Renal cortical epithelial cell (primary cell): ENCODE results near the gene SCAMP4. TPM values are rescaled to one million over a fixed set of nuclear protein-coding genes. Genes with fewer than 3 reads are reported as not detected.
A peak's percentile ranks its signal among the peaks of the same experiment; 100 is the strongest.
"Not testable (repeated sequence)": the region's sequence is repeated elsewhere in the genome, so short reads cannot be mapped to it uniquely, and the experiment has no call there.

Experiments
- DNase-seq: peaks from one replicate; pipeline ENCODE4 v3.0.0-alpha.2; 2011; ENCODE audit warnings: low read depth
- total RNA-seq: library from RNA; depleted of rRNA; stranded (reverse); fragments of >200 nt; gene quantifications from 2 replicates; pipeline ENCODE4 v1.2.3, GENCODE V29; 2014

SCAMP4 gene
- total RNA-seq, 1 donor from 2014 or later = 135 TPM

DNA sequence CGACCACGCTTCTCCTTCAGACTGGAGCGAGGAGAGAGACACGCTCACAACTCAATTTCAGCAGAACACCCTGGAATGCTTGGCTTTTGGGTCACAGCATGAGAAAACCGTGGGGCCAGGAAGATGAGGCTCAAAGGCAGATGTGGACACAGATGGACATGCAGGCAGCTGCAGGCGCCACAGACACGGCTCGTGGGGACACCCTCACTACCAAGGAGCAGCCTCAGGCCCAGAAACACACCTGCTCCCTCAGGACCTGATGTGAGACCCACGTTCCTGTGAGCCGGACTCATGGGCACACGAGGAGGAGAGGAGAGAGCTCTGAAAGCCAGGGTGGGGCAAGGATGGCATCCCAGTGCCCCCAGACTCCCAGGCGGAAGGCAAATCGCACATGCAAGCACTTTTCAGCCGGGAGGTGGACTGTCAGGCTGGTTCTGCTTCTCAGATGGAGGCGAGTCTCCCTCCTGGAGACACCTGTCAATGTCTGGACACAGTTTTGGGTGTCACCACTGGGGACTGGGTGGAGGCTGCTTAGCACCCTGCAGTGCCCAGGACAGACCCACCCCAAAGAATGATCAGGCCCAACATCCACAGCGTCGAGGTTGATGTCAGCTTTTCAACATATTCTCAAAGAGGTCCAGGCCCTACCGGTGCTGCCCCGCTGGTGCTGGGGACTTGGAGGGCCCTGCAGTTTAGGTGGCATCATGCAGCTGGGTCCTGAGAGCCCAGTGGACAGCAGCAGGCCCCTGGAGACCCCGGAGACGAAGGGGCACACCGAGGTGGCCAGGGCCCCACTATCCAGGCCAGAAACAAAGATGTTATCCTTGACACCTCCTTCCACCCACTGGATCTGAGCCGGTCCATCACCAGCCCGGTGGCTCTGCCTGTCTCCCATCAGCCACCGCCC is 22.2 kb upstream of the SCAMP4 start:
- no peak for DNase-seq

DNA sequence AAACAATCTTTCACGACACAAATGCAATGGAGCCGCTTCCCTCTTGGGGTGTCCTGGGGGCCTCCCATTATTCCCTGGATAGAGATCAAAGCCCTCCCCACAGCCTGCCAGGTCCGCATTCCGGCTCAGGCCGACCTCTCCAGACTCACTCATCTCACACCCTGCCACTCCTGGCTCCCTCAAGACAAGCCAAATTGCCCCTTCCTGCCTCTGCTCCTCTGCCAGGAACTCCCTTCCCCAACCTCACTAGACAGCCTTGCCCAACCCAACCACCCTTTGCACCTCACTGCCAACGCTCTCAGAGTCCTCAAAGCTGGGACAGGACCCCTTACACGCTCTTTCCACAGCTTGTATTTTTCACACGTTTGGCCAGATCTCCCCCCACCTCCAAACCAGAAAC is 21.4 kb upstream of the SCAMP4 start:
- DNase-seq = no peak

DNA sequence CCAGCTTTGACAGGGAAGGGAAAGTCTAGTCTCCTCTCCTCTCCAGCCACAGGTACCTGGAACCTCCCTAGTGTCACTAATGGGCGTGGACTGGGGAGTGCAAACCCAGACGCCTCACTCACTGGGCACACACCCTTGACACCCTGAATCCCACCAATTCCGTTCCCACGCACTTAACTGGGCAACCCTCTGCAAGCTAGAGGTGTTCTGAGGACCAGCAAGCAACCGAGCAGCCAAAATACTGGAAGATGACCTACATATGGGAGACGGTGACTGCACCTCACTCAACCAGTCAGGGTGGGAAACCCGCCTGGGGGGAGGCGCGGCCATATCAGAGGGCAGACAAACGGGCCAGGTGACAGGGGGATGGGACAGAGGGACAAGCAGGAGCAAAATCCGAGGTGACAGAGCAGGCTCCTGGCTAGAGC is 20.9 kb upstream of the SCAMP4 start:
- no peak for DNase-seq

DNA sequence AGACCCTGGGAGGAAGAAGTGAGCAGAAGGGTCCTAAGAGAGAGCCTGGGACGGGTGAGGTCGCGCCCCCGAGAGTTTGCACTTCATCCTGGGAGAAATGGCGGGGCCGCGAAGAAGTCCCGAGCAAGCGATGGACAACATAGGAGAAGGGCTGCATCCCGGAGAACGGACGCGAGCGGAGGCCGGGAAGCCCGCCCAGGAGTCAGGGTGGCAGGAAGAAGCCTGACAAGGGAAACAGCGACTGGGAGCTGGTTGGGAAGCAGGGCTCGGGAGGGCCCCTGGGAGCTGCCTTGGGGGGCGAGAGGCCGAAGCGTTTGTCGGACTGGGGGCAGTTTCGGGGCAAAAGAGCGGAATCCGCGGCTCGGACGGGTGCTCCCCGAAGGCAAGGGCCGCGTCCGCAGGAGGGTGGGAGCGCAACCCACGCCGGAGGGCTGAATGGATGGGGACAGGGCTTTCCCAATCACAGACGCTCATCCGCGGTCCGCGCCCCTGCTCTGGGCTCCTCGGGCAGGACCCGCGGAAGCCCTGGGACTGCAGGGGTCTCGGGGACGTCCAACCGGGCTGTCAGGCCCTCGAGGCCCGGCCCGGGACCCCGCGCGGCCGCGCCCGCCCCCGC is 20.4 kb upstream of the SCAMP4 start:
- DNase-seq = no peak

DNA sequence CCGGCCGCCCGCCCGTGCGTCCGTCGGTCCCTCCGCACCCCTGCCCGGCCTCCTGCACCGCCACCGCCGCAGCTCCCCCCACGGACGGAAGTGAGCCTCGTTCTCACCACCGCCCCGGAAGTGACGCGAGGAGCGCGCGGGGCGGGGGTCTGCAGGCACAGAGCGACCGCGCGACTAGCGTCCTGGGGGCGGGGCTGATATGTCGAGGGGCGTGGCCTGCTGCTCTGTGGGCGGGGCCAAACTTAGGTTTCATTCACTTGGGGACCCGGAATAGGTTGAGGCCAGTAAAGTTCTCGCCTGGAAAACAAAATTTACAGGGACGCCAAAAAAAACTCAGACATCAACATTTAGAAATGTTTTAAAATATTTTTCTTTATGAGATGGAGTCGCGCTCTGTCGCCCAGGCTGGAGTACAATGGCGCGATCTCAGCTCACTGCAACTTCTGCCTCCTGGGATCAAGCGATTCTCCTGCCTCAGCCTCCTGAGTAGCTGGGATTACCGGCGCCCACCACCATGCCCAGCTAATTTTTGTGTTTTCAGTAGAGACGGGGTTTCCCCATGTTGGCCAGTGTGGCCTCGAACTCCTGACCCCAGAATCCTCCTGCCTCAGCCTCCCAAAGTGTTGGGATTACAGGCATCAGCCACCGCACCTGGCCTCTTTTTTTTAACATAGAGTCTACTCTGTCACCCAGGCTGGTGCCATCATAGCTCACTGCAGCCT is 19.6 kb upstream of the SCAMP4 start, which contains the start of gene ABHD17A:
Gene ABHD17A, minus strand, starts transcription at position 99 of the 722 bp plus-strand sequence. CDS start 3,930 bp downstream, outside the sequence.
- DNase-seq = peak; percentile 71

DNA sequence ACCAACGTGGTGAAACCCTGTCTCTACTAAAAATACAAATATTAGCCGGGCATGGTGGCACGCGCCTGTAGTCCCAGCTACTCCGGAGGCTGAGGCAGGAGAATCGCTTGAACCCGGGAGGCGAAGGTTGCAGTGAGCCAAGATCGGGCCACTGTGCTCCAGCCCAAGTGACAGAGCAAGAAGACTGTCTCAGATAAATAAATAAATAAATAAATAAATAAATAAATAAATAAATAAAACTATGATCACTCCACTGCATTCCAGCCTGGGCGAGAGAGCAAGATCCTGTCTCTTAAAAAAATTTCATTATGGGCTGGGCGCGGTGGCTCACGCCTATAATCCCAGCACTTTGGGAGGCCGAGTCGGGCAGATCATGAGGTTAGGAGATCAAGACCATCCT is 18.8 kb upstream of the SCAMP4 start:
- DNase-seq = not testable (repeated sequence)

DNA sequence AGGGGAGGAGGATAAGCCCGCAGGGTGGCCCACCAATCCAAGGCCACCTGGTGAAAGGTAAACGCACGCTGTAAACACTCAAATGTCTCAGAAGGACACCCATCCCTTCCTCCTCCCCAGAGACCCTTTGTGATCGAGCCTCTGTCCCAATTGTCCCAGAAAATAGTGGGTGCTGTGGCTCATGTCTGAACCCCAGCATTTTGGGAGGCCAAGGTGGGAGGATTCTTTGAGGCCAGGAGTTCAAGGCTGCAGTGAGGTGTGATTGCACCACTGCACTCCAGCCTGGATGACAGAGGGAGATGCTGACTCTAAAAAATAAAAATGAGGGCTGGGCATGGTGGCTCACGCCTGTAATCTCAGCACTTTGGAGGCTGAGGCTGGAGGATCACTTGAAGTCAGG is 16.8 kb upstream of the SCAMP4 start:
- no peak for DNase-seq

DNA sequence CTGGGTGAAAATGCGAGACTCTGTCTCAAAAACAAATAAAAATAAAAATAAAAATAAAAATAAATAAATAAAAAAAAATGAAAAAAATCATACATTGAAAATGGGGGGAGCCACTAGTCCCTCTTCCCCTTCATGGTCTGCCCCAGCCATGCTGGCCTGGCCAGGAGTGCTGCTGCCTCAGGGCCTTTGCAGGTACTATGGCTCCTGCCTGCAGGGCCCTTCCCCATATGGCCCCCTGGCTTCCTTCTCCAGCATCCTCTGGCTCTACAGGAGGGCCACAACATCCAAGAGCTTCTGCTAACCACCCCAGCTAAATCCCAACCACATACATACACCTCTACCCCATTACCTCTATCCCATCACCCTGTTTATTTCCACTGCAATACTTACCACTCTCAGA is 15.3 kb upstream of the SCAMP4 start:
- DNase-seq = no peak

DNA sequence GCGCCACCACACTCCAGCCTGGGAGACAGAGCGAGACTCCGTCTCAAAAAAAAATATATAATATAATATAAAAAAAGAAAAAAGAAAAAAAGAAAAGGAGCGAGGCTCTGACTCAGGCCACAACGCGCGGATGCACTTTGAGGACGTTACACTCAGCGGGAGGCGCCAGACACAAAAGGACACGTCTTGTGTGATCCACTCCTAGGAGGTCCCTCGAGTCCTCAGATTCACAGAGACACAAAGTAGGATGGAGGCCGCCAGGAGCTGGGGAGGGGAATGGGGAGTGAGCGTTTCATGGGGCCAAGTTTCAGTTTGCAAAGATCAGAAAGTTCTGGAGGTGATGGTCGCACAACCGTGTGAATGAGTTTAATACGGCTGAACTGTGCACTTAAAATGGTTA is 11.4 kb upstream of the SCAMP4 start:
- no peak for DNase-seq

DNA sequence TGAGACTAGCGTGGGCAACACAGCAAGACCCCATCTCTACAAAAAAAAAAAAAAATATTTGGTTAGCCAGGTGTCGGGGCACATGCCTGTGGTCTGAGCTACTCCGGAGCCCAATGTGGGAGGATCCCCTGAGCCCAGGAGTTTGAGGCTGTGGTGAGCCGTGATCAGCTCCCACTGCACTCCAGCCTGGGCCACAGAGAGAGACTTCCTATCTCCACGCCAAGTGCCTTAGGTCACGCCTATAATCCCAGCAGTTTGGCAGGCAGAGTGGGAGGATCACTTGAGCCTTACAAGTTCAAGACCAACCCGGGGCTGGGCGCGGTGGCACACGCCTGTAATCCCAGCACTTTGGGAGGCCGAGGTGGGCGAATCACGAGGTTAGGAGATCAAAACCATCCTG is 8.7 kb upstream of the SCAMP4 start:
- DNase-seq = no peak

DNA sequence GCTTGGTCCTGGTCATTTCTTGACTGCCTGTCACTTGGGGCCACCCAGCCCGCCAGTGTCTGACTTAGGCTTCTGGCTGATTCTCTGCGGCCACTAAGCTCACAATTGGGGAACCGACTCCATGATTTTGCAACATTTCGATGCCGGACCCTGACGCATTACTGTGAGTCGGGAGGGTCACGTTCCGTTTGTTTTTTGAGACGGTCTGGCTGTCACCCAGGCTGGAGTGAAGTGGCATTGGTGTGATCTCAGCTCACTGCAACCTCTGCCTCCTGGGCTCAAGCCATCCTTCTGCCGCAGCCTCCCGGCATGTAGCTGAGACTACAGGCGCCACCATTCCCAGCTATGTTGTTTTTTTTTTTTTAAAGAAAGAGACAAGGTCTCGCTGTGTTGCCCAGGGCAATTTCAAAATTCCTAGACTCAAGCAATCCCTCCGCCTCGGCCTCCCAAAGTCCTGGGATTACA is 3.2 kb upstream of the SCAMP4 start:
- DNase-seq = no peak

DNA sequence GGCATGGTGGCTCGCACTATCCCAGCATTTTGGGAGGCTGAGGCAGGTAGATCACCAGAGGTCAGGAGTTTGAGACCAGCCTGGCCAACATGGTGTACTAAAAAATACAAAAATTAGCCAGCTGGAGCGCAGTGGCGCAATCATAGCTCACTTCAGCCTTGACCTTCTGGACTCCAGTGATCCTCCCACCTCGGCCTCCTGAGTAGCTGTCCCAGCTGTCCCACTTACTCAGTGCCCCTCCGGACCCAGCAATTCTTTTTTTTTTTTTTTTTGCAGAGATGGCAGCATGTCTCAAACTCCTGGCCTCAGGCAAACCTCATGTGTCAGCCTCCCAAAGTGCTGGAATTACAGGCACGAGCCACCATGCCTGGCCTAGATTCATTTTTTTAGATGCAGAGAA is 2.3 kb upstream of the SCAMP4 start:
- no peak for DNase-seq

DNA sequence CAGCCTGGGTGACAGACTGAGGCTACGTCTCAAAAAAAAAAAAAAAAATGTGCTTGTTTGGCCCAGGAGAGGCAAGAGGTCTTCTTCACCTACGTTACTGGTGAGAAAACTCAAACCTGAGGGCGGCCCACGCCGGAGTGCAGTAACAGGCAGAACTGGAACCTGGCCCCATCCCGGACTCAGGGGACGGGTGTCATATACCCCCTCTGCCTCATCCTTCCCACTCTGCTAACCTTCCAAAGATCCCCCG is 414 bp upstream of the SCAMP4 start:
- no peak for DNase-seq

DNA sequence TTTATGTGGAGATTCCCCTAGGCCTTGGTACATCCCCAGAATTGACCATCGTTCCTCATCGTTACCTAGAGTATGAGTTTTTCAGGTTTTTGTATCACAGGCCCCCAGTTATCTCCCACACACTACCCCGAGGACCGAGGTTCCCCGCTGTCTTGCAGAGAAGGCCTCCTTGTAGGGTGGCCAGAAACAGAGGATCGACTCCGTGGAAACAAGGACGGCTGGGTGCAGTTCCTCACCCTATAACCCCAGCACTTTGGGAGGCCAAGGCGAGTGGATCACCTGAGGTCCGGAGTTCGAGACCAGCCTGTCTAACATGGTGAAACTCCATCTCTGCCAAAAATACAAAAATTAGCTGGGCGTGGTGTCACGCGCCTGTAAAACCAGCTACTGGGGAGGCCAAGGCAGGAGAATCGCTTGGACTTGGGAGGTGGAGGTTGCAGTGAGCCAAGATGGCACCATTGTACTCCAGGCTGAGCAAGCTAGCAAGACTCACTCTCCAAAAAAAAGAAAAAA is 720 bp downstream of the SCAMP4 start:
- DNase-seq = no peak

DNA sequence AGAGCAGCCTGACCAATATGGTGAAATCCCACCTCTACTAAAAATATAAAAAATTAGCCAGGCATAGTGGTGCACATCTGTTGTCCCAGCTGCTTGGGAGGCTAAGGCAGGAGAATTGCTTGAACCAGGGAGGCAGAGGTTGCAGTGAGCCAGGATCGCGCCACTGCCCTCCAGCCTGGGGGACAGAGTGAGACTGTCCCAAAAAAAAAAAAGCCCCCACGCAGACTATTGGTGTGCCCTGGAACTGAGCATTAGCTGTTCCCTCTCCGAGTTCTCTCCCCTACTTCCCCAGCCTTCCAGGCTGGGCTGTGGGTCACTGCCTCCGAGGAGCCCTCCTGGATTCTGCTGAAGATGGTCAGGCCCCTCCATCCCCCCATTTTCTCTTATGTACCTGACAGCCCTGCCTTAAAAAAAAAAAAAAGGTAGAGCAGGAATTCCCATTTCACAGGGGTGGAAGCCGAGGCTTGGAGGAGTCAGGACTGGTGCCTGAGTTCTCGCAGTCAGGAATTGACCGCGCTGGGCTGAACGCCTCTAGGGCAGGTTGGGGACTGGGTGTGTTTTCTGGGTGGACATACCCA is 1.9 kb downstream of the SCAMP4 start:
- DNase-seq = no peak

DNA sequence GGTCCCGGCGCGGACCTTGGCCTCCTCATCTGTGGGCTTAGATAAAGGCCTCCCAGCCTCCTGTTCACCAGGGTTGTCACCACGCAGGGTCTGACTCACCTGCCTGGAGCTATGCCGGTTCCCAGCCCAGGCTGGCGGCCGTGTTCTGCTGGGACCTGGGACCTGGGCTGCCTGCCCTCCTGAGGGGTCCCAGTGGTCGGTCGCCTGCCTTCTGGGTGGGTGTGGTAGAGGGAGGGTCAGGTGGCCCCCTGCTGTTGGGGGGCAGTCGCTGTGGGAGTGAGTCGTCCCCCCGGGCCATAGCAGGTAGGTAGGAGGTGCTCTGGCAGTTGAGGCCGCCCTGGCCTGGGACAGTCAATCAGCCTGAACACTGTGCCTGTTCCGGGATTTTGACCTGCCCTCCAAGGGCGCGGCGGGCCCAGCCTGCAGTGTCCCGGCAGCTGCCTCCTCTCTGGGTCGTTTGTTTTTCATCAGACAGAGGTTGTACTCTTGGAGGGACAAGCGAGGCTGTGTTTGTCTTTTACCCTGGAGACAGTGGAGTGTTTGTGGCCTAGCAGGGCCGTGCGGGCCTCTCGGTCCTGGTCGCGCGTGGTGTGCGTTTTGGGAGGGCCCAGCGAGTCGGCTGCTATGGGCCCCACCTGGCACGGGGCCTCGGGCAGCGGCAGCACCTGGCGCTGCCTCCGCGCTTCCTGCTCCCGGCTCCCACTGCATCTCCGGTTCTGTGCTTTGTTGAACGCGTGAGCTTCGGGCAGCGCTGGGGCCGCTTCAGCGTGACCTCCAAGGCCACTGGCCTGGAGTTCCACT is 2.6 kb downstream of the SCAMP4 start:
- DNase-seq = peak; percentile 38

DNA sequence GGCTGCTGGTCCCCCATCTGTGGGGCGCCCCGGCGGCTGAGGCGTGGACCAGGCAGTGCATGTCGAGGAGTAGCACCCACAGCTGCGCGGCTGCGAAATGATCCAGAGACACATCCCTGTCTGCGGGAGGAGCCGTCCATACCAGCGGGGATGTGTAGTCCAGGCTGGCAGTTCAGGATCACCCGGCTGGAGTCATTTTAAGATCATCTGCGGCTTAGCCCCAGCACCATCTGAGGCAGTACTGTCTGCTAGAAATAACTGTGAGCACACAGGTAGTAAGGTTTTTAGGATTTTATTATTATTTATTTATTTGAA is 3.1 kb downstream of the SCAMP4 start:
- no peak for DNase-seq

DNA sequence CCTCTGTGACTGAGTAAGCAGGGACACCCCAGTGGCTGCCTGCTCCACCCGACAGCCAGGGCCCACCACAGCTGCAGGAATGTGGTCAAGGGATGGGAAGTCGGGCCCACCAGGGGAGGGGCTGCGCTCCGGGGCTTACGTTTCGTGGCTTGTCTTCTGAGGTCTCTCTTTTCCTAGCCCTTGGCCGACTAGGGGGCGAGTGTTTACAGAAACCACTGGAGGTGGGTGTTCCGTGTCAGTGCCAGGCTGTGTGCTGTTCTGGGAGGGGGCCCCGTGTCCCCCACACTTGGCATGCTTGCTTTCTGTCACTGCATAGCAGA is 4.5 kb downstream of the SCAMP4 start:
- no peak for DNase-seq

DNA sequence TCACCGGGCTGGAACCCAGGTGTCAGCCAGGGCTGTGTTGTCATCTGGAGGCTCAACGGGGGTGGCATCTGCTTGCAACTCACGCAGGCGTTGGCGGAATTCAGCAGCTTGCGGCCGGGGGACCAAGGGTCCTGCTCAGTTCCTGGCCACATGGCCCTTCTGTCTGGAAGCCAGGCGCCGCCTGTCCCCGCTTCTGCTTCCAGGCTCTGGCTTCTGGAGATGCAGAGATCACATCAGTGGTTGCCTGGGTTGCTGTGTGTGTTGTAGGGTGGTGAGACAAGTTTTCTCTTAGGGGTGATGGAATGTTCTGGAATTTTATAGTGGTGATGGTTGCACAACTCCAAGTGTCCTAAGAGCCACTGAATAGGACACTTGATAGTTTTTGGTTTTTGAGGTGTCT is 5.0 kb downstream of the SCAMP4 start:
- no peak for DNase-seq

DNA sequence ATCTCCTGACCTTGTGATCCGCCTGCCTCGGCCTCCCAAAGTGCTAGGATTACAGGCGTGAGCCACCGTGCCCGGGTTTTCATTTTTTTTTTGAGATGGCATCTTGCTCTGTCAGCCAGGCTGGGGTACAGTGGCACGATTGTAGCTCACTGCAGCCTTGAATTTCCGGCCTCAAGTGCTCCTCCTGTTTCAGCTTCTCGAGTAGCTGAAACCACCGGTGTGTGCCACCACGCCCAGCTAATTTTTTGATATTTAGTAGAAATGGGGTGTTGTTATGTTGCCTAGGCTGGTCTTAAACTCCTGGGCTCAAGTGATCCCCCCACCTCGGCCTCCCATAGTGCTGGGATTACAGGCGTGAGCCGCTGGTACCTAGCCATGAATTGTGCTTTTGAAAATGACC is 5.9 kb downstream of the SCAMP4 start:
- DNase-seq = no peak

DNA sequence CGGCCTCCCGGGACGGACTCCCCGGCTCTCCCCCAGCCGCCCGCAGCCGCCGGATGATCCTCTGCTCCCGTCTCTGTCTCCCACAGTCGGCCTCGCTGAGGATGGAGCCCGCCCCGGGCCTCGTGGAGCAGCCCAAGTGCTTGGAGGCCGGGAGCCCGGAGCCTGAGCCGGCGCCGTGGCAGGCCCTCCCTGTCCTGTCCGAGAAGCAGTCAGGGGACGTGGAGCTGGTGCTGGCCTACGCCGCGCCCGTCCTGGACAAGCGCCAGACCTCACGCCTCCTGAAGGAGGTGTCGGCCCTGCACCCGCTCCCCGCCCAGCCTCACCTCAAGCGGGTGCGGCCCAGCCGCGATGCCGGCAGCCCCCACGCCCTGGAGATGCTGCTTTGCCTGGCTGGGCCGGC is 6.8 kb downstream of the SCAMP4 start:
- no peak for DNase-seq
